ENCODE results near the gene SF3A2.

The SF3A2 gene

GRCh38 chr19:2226840-2227360 is 9.7 kb upstream of the SF3A2 start:
- DNase-seq (ENCODE audit: low spot score) = no peak

GRCh38 chr19:2227415-2228156 is 9.0 kb upstream of the SF3A2 start:
- no peak for DNase-seq (ENCODE audit: low spot score)

- no peak for DNase-seq (ENCODE audit: low spot score)
These were observed 8.2 kb upstream of the SF3A2 start for GRCh38 chr19:2228157-2229030.

- DNase-seq (ENCODE audit: low spot score) = no peak
These were observed 7.3 kb upstream of the SF3A2 start for GRCh38 chr19:2229103-2230032.

GRCh38 chr19:2230033-2230531 is 6.5 kb upstream of the SF3A2 start:
- peak; percentile 10 for DNase-seq (ENCODE audit: low spot score)

- DNase-seq (ENCODE audit: low spot score) = no peak
These were observed 5.7 kb upstream of the SF3A2 start for GRCh38 chr19:2230807-2231533.

GRCh38 chr19:2231621-2232221 is 4.9 kb upstream of the SF3A2 start:
- peak; percentile 13 for DNase-seq (ENCODE audit: low spot score)

- no peak for DNase-seq (ENCODE audit: low spot score)
These were observed 4.1 kb upstream of the SF3A2 start for GRCh38 chr19:2232286-2233151.

- no peak for DNase-seq (ENCODE audit: low spot score)
These were observed 2.9 kb upstream of the SF3A2 start for GRCh38 chr19:2233601-2234280.

- DNase-seq (ENCODE audit: low spot score) = no peak
These were observed 1.6 kb upstream of the SF3A2 start for GRCh38 chr19:2234996-2235380.

GRCh38 chr19:2235381-2236063 is 1.1 kb upstream of the SF3A2 start:
- peak; percentile 19 for DNase-seq (ENCODE audit: low spot score)

- no peak for DNase-seq (ENCODE audit: low spot score)
These were observed 635 bp upstream of the SF3A2 start for GRCh38 chr19:2236064-2236313.

GRCh38 chr19:2237051-2237868 is 636 bp downstream of the SF3A2 start:
- DNase-seq (ENCODE audit: low spot score) = peak; percentile 12

- peak; percentile 10 for DNase-seq (ENCODE audit: low spot score)
These were observed 1.2 kb downstream of the SF3A2 start for GRCh38 chr19:2237869-2238153.

GRCh38 chr19:2239173-2239572 is 2.5 kb downstream of the SF3A2 start:
- DNase-seq (ENCODE audit: low spot score) = peak; percentile 12

GRCh38 chr19:2239771-2240770 is 3.4 kb downstream of the SF3A2 start:
- DNase-seq (ENCODE audit: low spot score) = peak; percentile 33

All from hematopoietic multipotent progenitor cell treated with erythropoietin and hydrocortisone succinate and interleukin-3 and kit ligand, for 17 days (in vitro differentiated cells).